K562 (cell line): Measurements from ENCODE around the gene FSTL4. TPM values are rescaled to one million over a fixed set of nuclear protein-coding genes. Genes with fewer than 3 reads are reported as not detected.

ENCODE experiments used
- ATAC-seq: fragments of 200-7000 bp; cut with Tn5 transposase; 3 replicates; pipeline ENCODE4 v1.9.1; 2020; ENCODE audit warnings: moderate library complexity
- BruUV-seq: library from RNA; stranded (reverse); fragments of 400-500 nt; replicated peaks from 2 replicates; lab custom pipeline; 2021; lab: Mats Ljungman, UMichigan
- CTCF ChIA-PET: fragments of 300-600 bp; formaldehyde crosslinking; extraction: SDS; loops from one replicate; lab custom pipeline; 2021; ENCODE audit warnings: low intra/inter-chr PET ratio; lab: Yijun Ruan, JAX
- POLR2A ChIA-PET: fragments of 300-600, 350-650 bp; sonication (Branson Sonifier 250); formaldehyde crosslinking; extraction: SDS; loops from one replicate; lab custom pipeline; 2021; ENCODE audit warnings: antibody characterized with exemption, inconsistent platforms; lab: Yijun Ruan, JAX
- DNase-seq, 4 experiments: peaks; one replicate each; pipeline versions ENCODE4 v3.0.0 to v3.0.0-alpha.2; 2011 to 2018; ENCODE audit warnings: low spot score in 3 of 4, mixed read lengths in 3 of 4; ENCODE audit errors: extremely low read depth in 1 of 4
- FAIRE-seq: peaks from 2 replicates; lab custom pipeline; 2011; peaks lifted over from hg19 to GRCh38; lab: Jason Lieb, UNC
- H2AFZ ChIP-seq: 2 replicates; pipeline ENCODE4 v1.6.0; 2011; ENCODE audit warnings: low read depth, low read length, control low read depth, inconsistent platforms
- H3K27ac ChIP-seq: fragments of 200-600 bp; 3 replicates; pipeline ENCODE4 v1.8.0; 2011; ENCODE audit warnings: low read depth, mild to moderate bottlenecking, control low read depth, inconsistent platforms, low read length, moderate library complexity, mixed read lengths; ENCODE audit errors: extremely low read depth
- H3K27me3 ChIP-seq, 2 experiments: fragments of 300-600 bp in 1 of 2; 2 replicates in 1 of 2; 3 replicates in 1 of 2; pipeline versions ENCODE4 v1.6.0 to v1.8.0; 2011; ENCODE audit warnings: inconsistent platforms in 2 of 2, low read length in 2 of 2, mild to moderate bottlenecking in 1 of 2, mixed read lengths in 1 of 2, moderate library complexity in 1 of 2; ENCODE audit not compliant: control insufficient read depth in 2 of 2, insufficient read depth in 2 of 2
- H3K36me3 ChIP-seq: fragments of 300-600 bp; 3 replicates; pipeline ENCODE4 v1.8.0; 2011; ENCODE audit warnings: mild to moderate bottlenecking, low read length, inconsistent platforms; ENCODE audit not compliant: control insufficient read depth, insufficient read depth
- H3K4me1 ChIP-seq, 2 experiments: fragments of 200-600 bp in 1 of 2; replicated peaks in 1 of 2; 2 replicates in 1 of 2; 3 replicates in 1 of 2; pipeline versions ENCODE4 v1.5.1 to v1.8.0; 2011; ENCODE audit warnings: inconsistent platforms in 2 of 2, low read length in 2 of 2, mild to moderate bottlenecking in 1 of 2, mixed read lengths in 1 of 2, moderate library complexity in 1 of 2; ENCODE audit not compliant: control insufficient read depth in 2 of 2, insufficient read depth in 2 of 2
- H3K4me2 ChIP-seq: 2 replicates; pipeline ENCODE4 v1.6.1; 2011; ENCODE audit warnings: low read length, control low read depth, inconsistent platforms, mixed read lengths; ENCODE audit not compliant: insufficient read depth
- H3K4me3 ChIP-seq: fragments of 200-600 bp; sonication (generic), shearing (Covaris generic); 2 replicates; pipeline ENCODE4 v1.5.1; 2016; ENCODE audit warnings: control low read depth, inconsistent platforms
- H3K79me2 ChIP-seq: fragments of 200-600 bp; 3 replicates; pipeline ENCODE4 v1.8.0; 2011; ENCODE audit warnings: low read length, inconsistent platforms; ENCODE audit not compliant: control insufficient read depth, insufficient read depth
- H3K9ac ChIP-seq, 2 experiments: 2 replicates each; pipeline versions ENCODE4 v1.6.0 to v1.6.1; 2011; ENCODE audit warnings: low read depth in 2 of 2, low read length in 2 of 2, control low read depth in 1 of 2, inconsistent platforms in 1 of 2, mild to moderate bottlenecking in 1 of 2, mixed read lengths in 1 of 2; ENCODE audit not compliant: insufficient read depth in 1 of 2
- H3K9me1 ChIP-seq: one replicate; pipeline ENCODE4 v1.6.0; 2011; ENCODE audit warnings: inconsistent platforms, mild to moderate bottlenecking, low read length, moderate library complexity; ENCODE audit not compliant: control insufficient read depth, insufficient read depth
- H3K9me3 ChIP-seq: replicated peaks from 2 replicates; pipeline ENCODE4 v1.5.1; 2011; ENCODE audit warnings: low read depth, low read length, inconsistent platforms; ENCODE audit not compliant: control insufficient read depth, insufficient read depth
- H4K20me1 ChIP-seq: replicated peaks from 2 replicates; pipeline ENCODE4 v1.6.1; 2011; ENCODE audit warnings: low read length, inconsistent platforms, mixed read lengths; ENCODE audit not compliant: control insufficient read depth, insufficient read depth
- CREBBP ChIP-seq: IDR thresholded peaks from one replicate; pipeline ENCODE4 v1.6.1; 2012; ENCODE audit warnings: low read depth, mild to moderate bottlenecking, control low read depth, inconsistent platforms, low read length
- DACH1 ChIP-seq: fragments of 450-650 bp; IDR thresholded peaks from 2 replicates; pipeline ENCODE4 v1.6.1; 2018; ENCODE audit not compliant: partially characterized antibody
- MED1 ChIP-seq: sonication (generic); formaldehyde crosslinking; IDR thresholded peaks from 2 replicates; pipeline ENCODE4 v1.8.1; 2023; ENCODE audit warnings: missing genetic modification reagents, borderline replicate concordance
- WHSC1 ChIP-seq: IDR thresholded peaks from one replicate; pipeline ENCODE4 v1.6.1; 2012; ENCODE audit warnings: low read length, control low read depth, inconsistent platforms
- ZNF408 ChIP-seq: fragments of 250-450 bp; sonication (Bioruptor Pico); IDR thresholded peaks from 2 replicates; pipeline ENCODE4 v1.4.0; 2020; ENCODE audit warnings: low read depth, mild to moderate bottlenecking, moderate library complexity
- WGBS: fragments of 100-300 bp; shearing (Covaris generic); methylation state at CpG from one replicate; pipeline ENCODE4 v1.1.6; 2016; ENCODE audit warnings: low coverage, mixed read lengths; ENCODE audit not compliant: insufficient coverage; ENCODE audit errors: missing lambda C conversion rate; 5-methylcytosine and 5-hydroxymethylcytosine counted together
- in situ Hi-C: fragments of 300-500 bp; cut with MboI; formaldehyde crosslinking; loops from 4 replicates; pipeline ENCODE4 v1.15.0; 2018; ENCODE audit warnings: inconsistent platforms, mixed read lengths
- intact Hi-C: fragments of 100-400 bp; cut with micrococcal nuclease; formaldehyde crosslinking; loops from 2 replicates; pipeline ENCODE4 v1.14.2; 2022
- polyA plus RNA-seq, 8 experiments: library from polyadenylated mRNA; depleted of rRNA in 4 of 8; stranded (reverse) in 5 of 8; unstranded in 3 of 8; fragments of >200 nt; fragmentation: Nextera tagmentation in 2 of 8; fragmentation: Illumina TruSeq in 1 of 8; extraction: Ambion mirVana in 2 of 8; extraction: Trizol in 1 of 8; gene quantifications; 2 replicates each; pipeline versions ENCODE4 v1.2.1 to v1.2.3, GENCODE V29; 2011 to 2014; ENCODE audit warnings: inconsistent platforms in 1 of 8, missing spikeins in 1 of 8
- total RNA-seq, 7 experiments: library from RNA; depleted of rRNA in 6 of 7; stranded (reverse); fragments of >200 nt in 6 of 7; fragmentation: Illumina TruSeq in 2 of 7; extraction: Trizol in 2 of 7; gene quantifications; 2 replicates each; pipeline versions ENCODE4 v1.2.1 to v1.2.3, GENCODE V29; 2011 to 2021; ENCODE audit warnings: low replicate concordance in 1 of 7
- TF ChIP-seq, protein P1 (sequence below): fragments of 250-450 bp; sonication (Bioruptor Pico); IDR thresholded peaks from 2 replicates; pipeline ENCODE4 v1.8.0; 2021; ENCODE audit warnings: moderate library complexity, mild to moderate bottlenecking, inconsistent platforms
- TF ChIP-seq, protein P2 (sequence below): IDR thresholded peaks from 2 replicates; pipeline ENCODE4 v1.6.1; 2011; ENCODE audit not compliant: insufficient read length; ENCODE audit errors: extremely low read depth
- TF ChIP-seq, protein P3 (sequence below): fragments of 200-800 bp; sonication (Bioruptor generic); IDR thresholded peaks from 2 replicates; pipeline ENCODE4 v1.6.1; 2017; ENCODE audit warnings: missing genetic modification characterization, missing compliant biosample characterization
- TF ChIP-seq, protein P4 (sequence below): fragments of 250-450 bp; sonication (Bioruptor Pico); IDR thresholded peaks from 2 replicates; pipeline ENCODE4 v1.6.1; 2021; ENCODE audit warnings: mild to moderate bottlenecking

The FSTL4 gene
- total and polyA plus RNA-seq, 9 of the 15 experiments (the other 6 are each of a cell fraction or from before 2014, with no cell fraction given): 0.08 to 0.18 (median 0.10) TPM; not detected in 5

DNA sequence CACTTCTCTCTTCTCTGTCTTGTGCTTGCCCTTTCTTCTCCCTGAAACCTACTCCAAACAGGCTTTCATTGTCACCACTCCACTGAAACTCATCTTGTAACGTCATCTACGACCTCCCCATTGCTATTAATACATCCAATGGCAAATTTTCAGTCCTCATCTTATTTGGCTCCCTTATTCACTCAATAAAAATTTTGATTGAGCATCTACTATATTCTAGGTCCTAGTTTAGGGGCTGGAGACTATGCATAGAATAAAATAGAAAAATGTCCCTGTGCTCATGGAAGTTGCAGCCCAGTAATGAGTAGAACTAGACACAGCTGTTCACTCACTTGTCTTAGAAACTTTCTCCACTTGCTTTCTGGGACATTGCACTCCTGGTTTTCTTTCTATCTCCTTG, 24.9 kb upstream of the FSTL4 start:
- BruUV-seq: no TSS peak
- DNase-seq (no peak), ATAC-seq (no peak), FAIRE-seq (no peak)
- Histone ChIP-seq H3K9me3 (no peaks in the 10 kb centered on the region), H3K9me1 (no peaks in the 10 kb centered on the region), H3K4me1 (no peaks in the 10 kb centered on the region), H3K4me3 (no peak overlapping the region), H2AFZ (no peak overlapping the region), H3K9ac (no peak overlapping the region), H3K27ac (no peak overlapping the region), H3K79me2 (no peaks in the 10 kb centered on the region), H4K20me1 (no peaks in the 10 kb centered on the region), H3K27me3 (peaks cover 0 to 5% of the 10 kb centered on the region in 2 experiments; a peak in 1 of 5 replicates), H3K36me3 (no peaks in the 10 kb centered on the region), H3K4me2 (no peak overlapping the region)
- 0% methylated on average over 2 of the region's 2 CpGs for WGBS
- intact Hi-C loops (no loop called here), in situ Hi-C loops (no loop called here)
- CTCF ChIA-PET: no interaction called here
- TF ChIP-seq, protein P1, sequence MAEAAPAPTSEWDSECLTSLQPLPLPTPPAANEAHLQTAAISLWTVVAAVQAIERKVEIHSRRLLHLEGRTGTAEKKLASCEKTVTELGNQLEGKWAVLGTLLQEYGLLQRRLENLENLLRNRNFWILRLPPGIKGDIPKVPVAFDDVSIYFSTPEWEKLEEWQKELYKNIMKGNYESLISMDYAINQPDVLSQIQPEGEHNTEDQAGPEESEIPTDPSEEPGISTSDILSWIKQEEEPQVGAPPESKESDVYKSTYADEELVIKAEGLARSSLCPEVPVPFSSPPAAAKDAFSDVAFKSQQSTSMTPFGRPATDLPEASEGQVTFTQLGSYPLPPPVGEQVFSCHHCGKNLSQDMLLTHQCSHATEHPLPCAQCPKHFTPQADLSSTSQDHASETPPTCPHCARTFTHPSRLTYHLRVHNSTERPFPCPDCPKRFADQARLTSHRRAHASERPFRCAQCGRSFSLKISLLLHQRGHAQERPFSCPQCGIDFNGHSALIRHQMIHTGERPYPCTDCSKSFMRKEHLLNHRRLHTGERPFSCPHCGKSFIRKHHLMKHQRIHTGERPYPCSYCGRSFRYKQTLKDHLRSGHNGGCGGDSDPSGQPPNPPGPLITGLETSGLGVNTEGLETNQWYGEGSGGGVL (CRISPR knock-in tag): no peak
- TF ChIP-seq MED1 (CRISPR knock-in tag): no peak
- TF ChIP-seq CREBBP: no peak
- no peak for TF ChIP-seq WHSC1
- TF ChIP-seq, protein P2, sequence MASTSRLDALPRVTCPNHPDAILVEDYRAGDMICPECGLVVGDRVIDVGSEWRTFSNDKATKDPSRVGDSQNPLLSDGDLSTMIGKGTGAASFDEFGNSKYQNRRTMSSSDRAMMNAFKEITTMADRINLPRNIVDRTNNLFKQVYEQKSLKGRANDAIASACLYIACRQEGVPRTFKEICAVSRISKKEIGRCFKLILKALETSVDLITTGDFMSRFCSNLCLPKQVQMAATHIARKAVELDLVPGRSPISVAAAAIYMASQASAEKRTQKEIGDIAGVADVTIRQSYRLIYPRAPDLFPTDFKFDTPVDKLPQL: no peak
- TF ChIP-seq, protein P3, sequence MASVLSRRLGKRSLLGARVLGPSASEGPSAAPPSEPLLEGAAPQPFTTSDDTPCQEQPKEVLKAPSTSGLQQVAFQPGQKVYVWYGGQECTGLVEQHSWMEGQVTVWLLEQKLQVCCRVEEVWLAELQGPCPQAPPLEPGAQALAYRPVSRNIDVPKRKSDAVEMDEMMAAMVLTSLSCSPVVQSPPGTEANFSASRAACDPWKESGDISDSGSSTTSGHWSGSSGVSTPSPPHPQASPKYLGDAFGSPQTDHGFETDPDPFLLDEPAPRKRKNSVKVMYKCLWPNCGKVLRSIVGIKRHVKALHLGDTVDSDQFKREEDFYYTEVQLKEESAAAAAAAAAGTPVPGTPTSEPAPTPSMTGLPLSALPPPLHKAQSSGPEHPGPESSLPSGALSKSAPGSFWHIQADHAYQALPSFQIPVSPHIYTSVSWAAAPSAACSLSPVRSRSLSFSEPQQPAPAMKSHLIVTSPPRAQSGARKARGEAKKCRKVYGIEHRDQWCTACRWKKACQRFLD: no peak
- no peak for TF ChIP-seq ZNF408 (CRISPR knock-in tag)
- TF ChIP-seq, protein P4, sequence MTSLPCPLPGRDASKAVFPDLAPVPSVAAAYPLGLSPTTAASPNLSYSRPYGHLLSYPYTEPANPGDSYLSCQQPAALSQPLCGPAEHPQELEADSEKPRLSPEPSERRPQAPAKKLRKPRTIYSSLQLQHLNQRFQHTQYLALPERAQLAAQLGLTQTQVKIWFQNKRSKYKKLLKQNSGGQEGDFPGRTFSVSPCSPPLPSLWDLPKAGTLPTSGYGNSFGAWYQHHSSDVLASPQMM: no peak
- TF ChIP-seq DACH1: no peak
- POLR2A ChIA-PET: no interaction called here
